GM12865 (cell line): Measurements from ENCODE around the gene TH.

Experiments
- DNase-seq: peaks from one replicate; pipeline ENCODE4 v3.0.0; 2010; ENCODE audit warnings: low read depth
- H3K4me3 ChIP-seq: 2 replicates; pipeline ENCODE4 v1.5.1; 2011; ENCODE audit warnings: mild to moderate bottlenecking, low read depth, low read length, control low read depth
- TF ChIP-seq, protein P1 (sequence below): IDR thresholded peaks from 2 replicates; pipeline ENCODE4 v1.5.1; 2011; ENCODE audit warnings: low read length, control low read depth, low read depth, inconsistent platforms; ENCODE audit not compliant: insufficient read depth; ENCODE audit errors: missing control alignments

The TH gene

DNA sequence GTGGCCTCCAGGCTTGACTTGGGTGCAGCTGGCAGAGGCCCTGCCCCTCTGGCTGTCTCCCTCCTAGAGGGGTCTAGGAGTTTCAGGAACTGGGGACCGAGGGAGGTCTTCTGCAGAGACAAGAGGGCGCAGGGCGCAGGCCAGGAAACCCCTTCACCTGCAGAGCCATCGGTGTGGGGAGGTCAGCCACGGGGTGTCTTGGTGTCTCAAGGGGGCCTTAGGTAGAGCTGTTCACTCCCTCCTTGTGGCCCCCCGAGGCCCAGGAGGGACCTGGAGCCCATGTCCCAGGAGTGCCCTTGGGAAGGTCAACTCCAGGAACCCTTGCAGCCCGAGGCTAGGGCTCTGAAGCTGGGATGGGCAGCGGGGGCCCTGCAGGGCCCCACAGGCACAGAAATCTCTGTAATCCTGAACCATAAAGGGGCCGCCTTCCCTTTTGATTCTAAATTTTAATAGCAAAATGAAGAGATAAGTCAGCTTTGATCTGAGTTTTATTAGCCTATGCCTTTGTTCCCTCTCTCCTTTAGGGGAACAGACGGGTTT lies 31.4 kb upstream of the TH start:
- TF ChIP-seq, protein P1, sequence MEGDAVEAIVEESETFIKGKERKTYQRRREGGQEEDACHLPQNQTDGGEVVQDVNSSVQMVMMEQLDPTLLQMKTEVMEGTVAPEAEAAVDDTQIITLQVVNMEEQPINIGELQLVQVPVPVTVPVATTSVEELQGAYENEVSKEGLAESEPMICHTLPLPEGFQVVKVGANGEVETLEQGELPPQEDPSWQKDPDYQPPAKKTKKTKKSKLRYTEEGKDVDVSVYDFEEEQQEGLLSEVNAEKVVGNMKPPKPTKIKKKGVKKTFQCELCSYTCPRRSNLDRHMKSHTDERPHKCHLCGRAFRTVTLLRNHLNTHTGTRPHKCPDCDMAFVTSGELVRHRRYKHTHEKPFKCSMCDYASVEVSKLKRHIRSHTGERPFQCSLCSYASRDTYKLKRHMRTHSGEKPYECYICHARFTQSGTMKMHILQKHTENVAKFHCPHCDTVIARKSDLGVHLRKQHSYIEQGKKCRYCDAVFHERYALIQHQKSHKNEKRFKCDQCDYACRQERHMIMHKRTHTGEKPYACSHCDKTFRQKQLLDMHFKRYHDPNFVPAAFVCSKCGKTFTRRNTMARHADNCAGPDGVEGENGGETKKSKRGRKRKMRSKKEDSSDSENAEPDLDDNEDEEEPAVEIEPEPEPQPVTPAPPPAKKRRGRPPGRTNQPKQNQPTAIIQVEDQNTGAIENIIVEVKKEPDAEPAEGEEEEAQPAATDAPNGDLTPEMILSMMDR, result no peak
- no peak for DNase-seq
- no peak overlapping the region for H3K4me3 ChIP-seq

DNA sequence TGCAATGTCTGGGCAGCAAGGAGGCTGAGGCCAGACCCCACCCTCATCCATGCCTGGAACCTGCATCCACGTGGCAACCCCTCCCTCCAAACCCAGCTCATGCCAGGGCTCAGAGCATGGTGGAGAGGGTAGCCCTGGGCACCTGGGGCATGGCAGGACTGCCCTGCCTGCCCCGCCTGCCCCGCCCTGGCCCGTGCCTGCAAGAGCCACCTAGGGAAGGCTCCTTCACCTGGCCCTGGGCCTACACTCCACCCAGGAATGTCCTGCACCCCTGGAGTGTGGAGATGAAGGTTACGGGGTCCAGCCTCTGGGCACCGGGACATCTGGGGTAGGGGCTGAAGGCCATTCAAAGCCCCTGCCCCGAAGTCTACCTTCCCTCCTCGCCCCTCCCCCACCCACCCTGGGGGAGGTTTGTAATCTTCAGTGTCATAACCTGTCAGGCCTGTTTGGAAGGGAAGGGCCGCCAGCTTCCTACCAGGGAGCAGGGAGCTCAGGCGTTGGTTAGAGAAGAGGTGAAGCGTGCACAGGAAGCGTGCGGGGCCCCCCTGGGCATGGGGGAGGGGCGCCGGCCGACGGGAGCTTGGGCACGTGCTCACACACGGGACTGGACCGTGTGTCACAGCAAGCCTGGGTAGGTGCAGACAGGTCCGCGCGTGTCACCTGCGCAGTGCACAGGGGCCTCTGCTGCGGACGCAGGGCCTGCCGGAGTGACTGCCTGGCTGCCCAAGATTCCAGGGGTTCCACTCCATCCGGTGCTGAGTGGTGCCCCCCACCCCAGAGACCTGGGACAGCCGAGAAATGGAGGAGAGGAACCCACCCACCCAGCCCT lies 30.7 kb upstream of the TH start:
- no peak for DNase-seq
- H3K4me3 ChIP-seq, result no peak overlapping the region
- TF ChIP-seq, protein P1, result no peak

DNA sequence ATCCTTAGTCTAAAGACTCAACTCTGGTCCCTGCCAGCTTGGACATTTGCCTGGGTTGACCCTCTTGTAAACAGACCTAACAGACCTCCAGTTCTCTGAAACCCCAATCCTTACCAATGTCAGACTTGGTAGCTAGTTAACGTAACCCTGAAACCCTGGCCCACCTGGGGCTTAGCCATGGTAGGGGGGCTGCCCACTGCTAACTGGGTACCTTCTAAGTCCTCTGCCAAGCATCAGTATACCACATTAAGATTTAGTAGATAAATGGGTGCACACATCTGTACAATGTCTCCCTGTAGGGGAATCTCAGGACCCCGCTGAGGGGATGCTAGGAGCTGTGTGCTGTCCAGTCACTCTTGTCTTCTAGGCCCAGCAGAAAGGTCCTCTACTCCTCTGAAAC lies 29.9 kb upstream of the TH start:
- H3K4me3 ChIP-seq, result no peak overlapping the region
- TF ChIP-seq, protein P1, result no peak
- DNase-seq, result no peak

DNA sequence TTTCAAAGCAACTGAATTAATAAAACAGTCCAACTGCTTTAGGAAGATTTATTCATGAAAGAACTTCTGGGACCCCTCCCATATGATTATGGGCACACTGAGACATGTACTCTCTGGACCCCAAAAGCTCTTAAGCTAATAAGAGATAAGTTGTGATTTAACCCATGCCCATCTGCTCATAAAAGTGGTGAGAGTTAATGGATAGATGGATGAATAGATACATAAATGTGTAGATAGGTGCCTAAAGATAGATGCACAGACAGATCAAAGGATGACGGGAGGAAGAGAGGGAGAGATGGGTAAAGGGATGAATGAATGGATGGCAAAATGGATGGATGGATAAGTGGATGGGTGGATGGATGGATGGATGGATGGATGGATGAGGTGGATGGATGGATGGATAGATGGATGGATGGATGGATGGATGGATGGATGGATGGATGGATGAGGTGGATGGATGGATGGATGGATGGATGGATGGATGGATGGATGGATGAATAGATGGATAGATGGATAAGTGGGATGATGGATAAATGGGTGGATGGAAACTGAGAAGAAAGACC lies 29.4 kb upstream of the TH start:
- no peak overlapping the region for H3K4me3 ChIP-seq
- TF ChIP-seq, protein P1, result no peak
- DNase-seq, result no peak

DNA sequence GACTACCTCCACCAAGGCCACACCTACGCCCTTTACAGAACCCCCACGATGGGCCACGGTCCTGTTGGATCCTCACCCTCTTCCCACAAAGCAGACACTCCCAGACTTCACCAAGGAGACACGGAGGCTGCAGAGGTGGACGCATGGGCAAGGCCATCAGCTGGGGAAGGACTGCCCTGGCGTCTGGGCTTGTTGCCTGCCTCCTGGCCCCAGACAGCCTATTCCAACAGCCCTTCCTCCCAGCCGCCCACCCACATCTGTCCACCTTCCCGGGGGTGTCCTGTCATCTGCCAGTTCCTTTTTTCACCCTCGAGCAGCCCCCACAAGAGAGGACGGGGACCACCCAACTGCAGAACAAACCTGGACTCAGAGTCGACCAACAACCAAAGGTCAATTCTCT lies 28.9 kb upstream of the TH start:
- DNase-seq, result no peak
- no peak overlapping the region for H3K4me3 ChIP-seq
- TF ChIP-seq, protein P1, result no peak

DNA sequence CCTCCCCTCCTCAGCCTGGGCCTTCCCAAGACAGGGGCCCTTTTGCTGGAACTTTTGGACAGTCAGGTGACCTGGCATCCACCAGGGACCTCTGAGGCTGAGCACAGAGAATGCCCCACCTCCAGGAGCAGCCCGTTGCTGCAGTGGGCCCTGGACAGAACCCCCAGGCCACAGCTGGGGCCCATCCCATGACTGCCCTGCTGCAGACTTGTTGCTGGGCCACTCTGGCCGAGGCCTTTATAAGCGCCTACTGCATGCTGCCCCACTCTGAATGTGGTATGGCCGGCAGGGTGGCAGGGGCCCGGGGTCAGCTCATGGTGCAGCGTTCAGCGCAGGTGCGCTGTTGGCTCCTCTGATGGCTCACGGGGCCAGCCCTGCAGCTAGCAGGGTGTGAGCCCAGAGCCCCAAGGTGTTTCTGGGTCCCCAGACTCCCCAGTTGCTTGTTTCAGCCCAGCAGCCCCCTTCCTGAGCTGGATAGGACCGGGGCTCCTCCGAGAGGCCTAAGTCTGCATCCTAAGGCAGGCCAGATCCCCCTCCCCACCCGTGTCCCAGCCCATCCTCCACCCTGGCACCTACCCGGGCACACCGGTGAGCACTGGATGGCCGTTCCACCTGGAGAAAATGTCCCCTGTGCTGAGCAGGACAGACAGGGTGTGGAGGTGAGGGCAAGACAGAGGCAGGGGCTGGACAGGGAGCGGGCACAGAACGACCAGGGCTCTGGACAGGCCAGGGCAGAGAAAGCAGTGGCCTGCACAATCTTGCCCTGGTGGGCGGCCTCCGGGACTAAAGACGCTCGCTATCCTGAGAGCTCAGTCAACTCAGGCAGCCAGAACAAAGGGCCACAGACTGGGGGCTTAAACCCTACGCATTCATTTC lies 28.1 kb upstream of the TH start:
- H3K4me3 ChIP-seq, result no peak overlapping the region
- TF ChIP-seq, protein P1, result no peak
- DNase-seq, result no peak
